Smooth muscle cell of bladder (primary cell): ENCODE measurements around the gene PRR4. TPM values are rescaled to one million over a fixed set of nuclear protein-coding genes. Genes with fewer than 3 reads are reported as not detected.

Source experiments
- total RNA-seq: library from RNA; depleted of rRNA; stranded (reverse); fragments of >200 nt; gene quantifications from 2 replicates; pipeline ENCODE4 v1.2.3, GENCODE V29; 2014

The PRR4 gene, protein sequence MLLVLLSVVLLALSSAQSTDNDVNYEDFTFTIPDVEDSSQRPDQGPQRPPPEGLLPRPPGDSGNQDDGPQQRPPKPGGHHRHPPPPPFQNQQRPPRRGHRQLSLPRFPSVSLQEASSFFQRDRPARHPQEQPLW
- total RNA-seq = 0.37 and 0.57 TPM in 2 replicates

DNA sequence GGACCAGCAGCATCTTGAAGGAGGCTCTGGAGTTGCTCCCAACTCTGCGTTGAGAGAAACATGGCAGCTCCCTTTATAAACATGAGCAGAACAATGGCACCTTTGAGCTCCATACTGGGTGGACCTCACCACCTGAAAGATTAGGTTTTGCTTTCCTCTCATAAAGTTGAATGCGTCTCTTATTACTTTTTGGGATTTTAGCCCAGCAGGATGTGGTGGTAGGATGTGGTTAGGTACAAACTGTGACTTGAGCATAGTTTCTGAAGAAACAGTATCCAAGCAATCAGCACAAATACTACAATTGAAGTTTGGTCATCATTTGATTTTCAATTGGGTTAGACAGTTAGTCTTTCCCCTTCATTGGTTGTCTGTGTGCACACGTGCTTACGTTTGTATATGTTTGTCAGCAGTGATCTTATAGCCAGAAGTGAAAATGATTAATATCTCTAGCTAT, at the start of gene PRR4:
Gene PRR4, minus strand, starts transcription at position 51 of the 454 bp plus-strand sequence. Its CDS starts 38 bp downstream, at position 13.

GRCh38 chr12:10884086-10884725, 34.9 kb upstream of the PRR4 start, which contains the start of gene PRH1:
Gene PRH1, minus strand, starts transcription at chr12:10884255. Its CDS starts 38 bp downstream, at chr12:10884217.

DNA sequence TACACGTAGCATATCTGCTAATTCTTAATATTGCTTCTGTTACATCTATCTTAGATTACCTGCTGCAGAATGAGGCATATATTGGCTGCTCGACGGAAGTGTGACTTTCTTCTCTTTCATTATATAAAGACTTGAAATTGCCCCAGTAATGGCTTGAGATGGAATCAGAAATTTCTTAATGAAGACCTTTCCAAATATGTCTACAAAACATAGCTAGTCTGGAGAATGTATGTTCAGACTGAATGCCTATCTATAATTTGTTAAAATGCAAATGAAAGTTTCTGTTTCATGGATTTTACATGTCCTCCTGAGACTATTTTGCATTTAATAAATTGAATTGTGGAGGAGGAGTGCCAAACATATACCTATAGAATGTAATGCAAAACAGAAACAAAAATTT, 23.0 kb downstream of the PRR4 start, which contains the start of gene TAS2R10:
Gene TAS2R10, minus strand, starts transcription at position 101 of the 400 bp plus-strand sequence. Its CDS starts 89 bp downstream, at position 12.

GRCh38 chr12:10810068-10810467, 39.2 kb downstream of the PRR4 start, which contains the start of gene TAS2R9:
Gene TAS2R9, minus strand, starts transcription at chr12:10810168. Its CDS starts 93 bp downstream, at chr12:10810075.

DNA sequence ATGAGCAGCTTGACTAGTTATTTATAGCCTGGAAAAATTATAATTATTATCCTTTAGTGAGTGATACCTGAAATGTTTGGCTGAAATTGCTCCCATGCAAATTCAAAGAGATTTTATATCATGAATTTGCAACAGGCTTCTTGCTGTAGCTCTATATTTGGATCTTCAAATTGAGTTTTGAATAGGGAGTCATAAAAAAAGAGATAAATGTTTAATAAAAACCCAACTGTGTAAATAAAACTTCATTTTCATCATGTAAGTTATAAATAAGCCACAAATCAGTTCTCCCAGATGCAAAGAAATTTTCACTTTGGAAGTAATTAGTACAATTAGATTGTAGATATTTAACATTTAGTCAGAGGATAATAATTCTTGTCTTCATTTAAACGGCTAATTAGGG, 42.1 kb downstream of the PRR4 start, which contains the start of gene TAS2R8:
Gene TAS2R8, minus strand, starts transcription at position 101 of the 400 bp plus-strand sequence. CDS start 306 bp downstream, outside the sequence.

DNA sequence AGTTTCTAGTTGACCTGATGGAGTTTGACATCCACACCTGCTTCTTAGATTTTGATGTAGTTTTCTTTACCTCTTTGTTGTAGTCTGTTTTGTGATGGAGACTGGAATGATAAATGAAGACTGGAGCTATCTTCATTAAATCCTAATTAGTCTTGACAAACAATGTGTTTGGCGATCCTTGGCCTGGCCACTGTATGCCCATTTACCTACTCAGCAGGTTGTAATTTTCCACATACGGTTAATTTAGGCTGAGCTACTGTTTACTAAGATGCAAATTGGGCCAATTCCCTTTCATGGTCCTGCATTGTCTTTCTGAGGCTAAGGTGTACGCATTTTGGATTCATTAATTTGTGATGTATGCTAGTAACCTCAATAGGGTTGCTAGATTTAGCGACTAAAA, 46.7 kb downstream of the PRR4 start, which contains the start of gene TAS2R7:
Gene TAS2R7, minus strand, starts transcription at position 41 of the 400 bp plus-strand sequence. CDS start 57 bp downstream, outside the sequence.

Other genes with a start within 250 kb of the PRR4 start
- 16.4 and 22.8 TPM in 2 replicates for gene MAGOHB, start 235.9 kb downstream of the PRR4 start, total RNA-seq
- gene STYK1, start 175.4 kb downstream of the PRR4 start, total RNA-seq = 0.09 and 0.14 TPM in 2 replicates
- gene YBX3, start 126.2 kb downstream of the PRR4 start, total RNA-seq = 65.0 and 93.0 TPM in 2 replicates
- gene TAS2R7, start 46.8 kb downstream of the PRR4 start, total RNA-seq = not detected in 2 replicates
- not detected in 2 replicates for gene TAS2R8, start 42.2 kb downstream of the PRR4 start, total RNA-seq
- not detected in 2 replicates for gene TAS2R9, start 39.3 kb downstream of the PRR4 start, total RNA-seq
- 0.55 and 0.71 TPM in 2 replicates for gene TAS2R10, start 23.1 kb downstream of the PRR4 start, total RNA-seq
- gene PRH1, start 34.8 kb upstream of the PRR4 start, total RNA-seq = 11.2 and 16.6 TPM in 2 replicates
- 0.65 and 0.85 TPM in 2 replicates for gene TAS2R13, start 60.1 kb upstream of the PRR4 start, total RNA-seq
- 0.14 and 0.18 TPM in 2 replicates for gene PRH2, start 79.8 kb upstream of the PRR4 start, total RNA-seq
- gene TAS2R14, start 89.8 kb upstream of the PRR4 start, total RNA-seq = 1.7 and 2.4 TPM in 2 replicates
- 2.1 and 2.4 TPM in 2 replicates for gene TAS2R50, start 137.4 kb upstream of the PRR4 start, total RNA-seq
- gene TAS2R20, start 148.8 kb upstream of the PRR4 start, total RNA-seq = 2.2 and 2.4 TPM in 2 replicates
- 4.0 and 4.1 TPM in 2 replicates for gene TAS2R19, start 173.1 kb upstream of the PRR4 start, total RNA-seq
- gene TAS2R31, start 181.9 kb upstream of the PRR4 start, total RNA-seq = 2.4 and 3.7 TPM in 2 replicates
- 1.3 and 1.8 TPM in 2 replicates for gene TAS2R46, start 212.8 kb upstream of the PRR4 start, total RNA-seq
- gene TAS2R43, start 242.8 kb upstream of the PRR4 start, total RNA-seq = 1.3 TPM in 1 of 2 replicates, not detected in the other